ENCODE data around the gene KISS1R.
"Not testable (repeated sequence)": the region's sequence is repeated elsewhere in the genome, so short reads cannot be mapped to it uniquely, and the experiment has no call there.

The KISS1R gene

DNA sequence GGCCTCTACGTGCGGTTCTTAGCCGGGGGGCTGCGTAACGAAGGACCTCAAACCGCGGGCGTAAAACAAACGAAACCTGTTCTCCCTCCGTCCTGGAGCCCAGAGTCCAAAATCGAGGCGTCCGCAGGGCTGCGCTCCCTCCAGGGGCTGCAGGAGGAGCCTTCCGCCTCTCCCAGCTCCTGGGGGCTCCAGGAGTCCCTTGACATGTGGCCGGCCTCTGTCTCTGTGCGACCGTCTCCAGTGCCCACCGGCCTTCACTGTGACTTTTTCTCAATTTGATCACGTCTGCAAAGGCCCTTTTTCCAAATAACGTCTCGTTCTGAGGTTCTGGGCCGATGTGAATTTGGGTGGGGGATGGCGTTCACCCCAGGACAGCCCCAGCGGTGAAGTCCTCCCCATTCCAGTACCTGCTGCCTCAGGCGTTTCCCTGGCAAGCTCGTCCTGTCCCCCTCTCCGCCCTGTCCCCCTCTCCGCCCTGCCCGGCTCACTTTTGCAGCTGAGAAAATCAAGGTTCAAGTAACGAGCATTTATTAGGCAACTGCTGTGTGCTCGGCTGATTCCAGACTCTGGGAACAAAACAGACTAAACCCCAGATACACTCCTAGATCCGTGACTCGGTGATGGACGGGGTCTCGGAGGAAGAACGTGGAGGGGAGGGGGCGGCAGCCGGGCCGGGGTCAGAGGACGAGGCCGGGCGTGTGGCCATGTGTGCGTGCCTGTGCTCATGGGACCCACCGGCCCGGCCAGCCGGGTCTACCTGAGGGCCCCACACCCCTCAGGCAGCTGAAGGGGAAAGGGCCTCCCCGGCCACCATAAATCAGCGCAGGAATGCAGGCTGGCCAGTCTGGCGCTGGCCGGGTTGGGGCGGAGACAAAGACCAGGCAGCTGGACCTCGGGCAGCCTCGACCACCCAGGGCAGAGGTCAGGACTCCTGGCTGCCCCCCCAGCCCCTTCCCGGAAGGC lies 39.0 kb downstream of the KISS1R start:
- DNase-seq: no peak

DNA sequence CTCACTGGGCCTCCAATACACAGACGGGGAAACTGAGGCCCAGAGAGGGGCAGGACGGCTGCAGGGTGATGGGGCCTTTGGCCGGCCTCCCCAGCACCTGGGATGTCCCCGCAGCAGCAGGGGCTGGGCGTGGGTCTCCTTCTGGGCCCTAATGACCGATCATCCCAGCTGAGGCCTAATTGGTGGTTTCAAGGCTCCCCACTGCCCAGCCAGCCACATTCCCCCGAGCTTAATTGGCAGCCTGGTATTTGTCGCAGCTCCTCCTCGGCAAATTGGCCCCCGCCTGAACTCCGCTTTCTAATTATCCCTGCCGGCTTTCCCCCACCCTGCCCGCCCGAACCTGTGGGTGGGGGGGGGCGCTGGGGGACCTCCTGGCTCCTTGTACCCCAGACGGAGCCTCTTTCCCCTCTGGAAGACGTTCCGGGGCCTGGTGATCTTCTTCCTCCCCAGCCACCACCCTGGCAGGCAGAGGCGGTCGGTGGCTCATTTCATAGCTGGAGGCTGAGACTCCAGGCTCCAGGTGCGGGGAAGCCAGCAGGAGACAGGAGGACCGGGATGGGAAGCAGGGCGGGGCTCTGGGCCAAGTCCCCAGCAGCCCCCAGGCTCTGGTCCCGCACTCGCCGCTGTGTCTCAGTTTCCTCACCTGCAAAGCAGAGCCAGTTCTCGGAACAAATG lies 39.8 kb downstream of the KISS1R start:
- no peak for DNase-seq

DNA sequence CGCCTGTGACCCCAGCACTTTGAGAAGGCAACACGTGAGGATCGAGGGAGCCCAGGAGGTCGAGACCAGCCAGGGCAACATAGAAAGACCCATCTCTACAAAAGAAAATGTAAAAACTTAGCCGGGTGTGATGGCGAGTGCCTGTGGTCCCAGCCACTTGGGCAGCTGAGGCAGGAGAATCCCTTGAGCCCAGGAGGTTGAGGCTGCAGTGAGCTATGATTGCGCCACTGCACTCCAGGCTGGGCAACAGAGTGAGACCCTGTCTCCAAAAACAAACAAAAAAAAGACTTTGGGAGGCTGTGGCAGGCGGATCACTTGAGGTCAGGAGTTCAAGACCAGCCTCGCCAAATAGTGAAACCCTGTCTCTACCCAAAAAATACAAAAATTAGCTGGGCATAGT lies 40.4 kb downstream of the KISS1R start:
- not testable (repeated sequence) for DNase-seq

DNA sequence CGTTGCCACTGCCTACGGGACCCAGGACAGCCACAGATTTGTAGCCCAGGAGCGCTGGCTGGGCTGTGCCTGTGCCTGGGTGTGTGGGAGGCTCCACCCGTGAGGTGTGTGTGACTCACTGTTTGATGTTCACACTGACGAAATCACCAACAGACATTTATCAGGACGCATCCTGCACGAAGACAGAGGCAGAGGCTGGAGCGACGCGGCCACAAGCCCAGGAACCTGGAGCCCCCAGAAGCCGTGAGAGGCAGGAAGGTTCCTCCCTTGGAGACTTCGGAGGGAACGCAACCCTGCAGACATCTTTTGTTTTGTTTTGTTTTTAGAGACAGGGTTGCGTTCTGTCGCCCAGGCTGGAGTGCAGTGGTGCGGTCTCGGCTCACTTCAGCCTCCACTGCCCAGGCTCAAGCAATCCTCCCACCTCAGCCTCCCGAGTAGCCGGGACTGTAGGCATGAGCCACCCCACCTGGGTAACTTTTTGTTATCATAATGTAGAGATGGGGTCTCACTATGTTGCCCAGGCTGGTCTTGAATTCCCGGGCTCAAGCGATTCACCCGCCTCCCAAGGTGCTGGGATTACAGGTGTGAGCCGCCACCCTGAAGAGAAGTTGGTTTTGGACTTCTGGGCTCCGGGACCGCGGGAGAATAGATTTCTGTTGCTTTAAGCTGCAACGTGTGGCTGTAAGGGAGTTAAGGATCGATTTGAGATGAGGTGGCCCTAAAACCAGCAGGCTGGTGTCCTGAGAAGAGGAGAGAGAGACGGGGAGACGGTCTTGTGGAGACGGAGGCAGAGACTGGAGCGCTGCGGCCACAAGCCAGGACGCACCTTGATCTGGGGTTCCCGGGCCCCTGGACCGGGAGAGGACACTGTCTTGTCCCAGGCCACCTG lies 42.1 kb downstream of the KISS1R start:
- peak; percentile 56 for DNase-seq

DNA sequence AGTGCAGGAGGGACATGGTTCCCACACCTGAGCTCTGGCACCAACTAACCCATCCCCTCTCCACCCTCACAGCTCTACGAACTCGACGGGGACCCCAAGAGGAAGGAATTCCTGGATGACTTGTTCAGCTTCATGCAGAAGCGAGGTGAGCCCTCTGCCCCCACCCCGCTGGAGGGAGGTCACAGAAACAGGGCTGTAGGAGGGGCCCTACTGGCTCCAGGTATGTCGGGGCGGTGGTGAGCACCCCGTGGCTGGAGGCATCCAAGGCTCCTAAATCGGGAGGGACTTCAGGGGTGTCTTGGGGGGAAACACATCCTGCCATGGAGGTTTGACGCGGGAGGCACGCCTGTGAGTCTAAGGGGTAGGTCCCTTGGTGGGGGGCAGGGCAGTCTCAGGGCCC lies 42.9 kb downstream of the KISS1R start:
- DNase-seq: no peak

DNA sequence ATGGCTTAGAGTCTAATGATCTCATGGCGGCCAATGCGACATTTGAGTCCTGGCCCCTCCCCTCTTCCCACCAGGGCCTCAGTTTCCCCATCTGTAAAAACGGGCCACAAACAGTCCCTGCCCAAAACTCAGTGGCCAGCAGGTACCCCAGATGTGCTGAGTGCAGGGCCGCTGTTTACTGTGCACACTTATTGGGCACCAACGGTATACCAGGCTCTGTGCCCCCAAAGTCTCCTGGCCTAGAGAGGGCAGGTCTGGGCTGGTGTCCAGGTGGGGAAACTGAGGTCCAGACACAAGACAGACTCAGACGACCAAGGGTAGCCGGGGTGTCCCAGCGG lies 43.4 kb downstream of the KISS1R start:
- DNase-seq: no peak

DNA sequence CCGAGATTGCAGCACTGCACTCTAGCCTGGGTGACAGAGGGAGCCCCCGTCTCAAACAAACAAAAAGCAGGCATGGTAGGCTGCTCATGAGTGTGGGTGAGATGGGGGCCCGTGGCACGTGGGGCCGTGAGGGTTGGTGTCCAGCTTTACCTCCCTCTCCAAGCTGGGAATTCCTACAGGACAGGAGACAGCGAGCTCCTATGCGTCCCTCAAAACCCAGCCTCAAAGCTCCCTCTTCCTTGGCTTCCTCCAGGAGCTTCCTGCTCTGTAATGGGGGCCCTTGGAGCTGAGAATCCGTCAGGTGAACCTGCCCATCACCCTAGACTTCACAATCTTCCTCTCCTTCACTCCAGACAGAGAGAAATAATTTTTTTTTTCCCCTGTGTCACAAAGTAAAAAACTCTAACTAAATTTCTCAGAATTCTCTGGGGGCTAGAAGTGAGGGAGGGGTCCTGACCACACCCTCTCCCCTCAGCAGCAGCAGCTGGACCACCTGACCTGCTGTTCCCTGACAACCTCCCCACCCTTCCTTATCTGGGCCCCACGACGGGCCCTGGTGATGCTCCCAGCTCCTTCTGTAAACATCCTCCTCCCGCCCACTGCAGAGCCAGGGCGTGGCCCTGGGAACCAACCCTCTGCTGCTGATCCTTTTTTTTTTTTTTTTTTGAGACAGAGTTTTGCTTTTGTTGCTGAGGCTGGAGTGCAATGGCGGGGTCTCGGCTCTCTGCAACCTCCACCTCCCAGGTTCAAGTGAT lies 44.9 kb downstream of the KISS1R start:
- DNase-seq: no peak

DNA sequence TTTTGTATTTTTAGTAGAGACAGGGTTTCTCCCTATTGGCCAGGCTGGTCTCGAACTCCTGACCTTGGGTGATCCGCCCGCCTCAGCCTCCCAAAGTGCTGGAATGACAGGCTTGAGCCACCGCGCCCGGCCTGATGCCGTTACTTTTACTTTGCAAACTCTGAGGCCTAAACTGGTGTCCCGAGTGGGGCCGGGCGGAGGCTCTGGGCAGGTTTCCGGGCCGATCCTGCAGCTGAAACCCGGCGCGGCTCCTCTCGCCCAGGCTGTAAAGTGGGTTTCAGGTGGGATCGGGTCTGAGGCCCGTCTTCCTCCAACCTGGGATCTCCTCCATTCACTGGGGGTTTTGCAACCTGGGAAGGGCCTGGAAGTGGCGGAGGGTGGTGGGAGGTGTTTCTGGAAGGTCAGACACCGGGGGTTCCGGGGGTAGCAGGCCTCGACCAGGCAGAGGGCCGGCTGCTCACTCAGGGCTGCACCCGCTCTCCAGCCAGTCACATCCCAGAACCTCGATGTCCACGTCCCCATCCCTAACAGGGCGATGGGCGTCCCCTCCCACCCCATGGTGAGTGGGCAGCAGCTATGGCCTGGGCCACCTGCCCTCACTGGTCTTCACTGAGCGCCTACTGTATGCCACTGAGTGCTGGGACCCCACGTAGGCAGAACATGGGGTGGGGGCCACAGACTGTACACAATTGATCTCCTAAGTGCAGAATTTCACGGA lies 45.7 kb downstream of the KISS1R start:
- DNase-seq: no peak

DNA sequence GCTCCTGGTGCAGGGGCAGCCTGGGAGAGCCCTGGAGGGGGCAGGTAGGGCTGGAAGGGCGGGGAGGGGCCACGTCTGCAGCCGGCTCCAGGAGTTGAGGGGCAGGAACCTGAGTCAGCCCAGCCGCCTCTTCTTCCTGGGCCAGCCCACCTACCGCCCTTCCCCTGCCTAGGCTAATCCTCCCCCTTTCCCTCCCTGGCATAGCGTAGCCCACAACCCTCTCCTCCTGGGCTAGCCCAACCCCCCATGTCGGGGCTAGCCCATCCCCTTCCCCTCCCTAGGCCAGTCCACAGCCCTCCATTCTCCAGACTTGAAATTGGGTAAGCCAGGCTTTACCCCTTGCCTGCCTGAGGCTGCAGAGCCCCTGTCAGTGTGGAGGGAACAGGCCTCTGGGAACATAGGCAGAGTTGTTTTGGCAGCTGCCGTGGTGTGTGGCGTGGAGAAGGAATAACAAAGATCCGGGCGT lies 46.4 kb downstream of the KISS1R start:
- no peak for DNase-seq

DNA sequence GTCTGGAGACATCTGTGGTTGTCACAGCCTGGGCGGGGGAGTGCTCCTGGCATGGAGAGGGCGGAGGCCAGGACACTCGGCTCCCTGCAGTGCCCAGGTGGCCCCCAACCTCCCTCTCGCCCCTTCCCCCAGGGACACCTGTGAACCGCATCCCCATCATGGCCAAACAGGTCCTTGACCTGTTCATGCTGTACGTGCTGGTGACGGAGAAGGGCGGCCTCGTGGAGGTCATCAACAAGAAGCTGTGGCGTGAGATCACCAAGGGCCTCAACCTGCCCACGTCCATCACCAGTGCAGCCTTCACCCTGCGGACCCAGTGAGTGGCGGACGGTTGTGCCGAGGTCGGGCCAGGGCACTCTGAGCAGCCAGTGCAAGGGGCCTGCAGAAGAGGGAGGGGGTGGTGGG lies 47.0 kb downstream of the KISS1R start:
- DNase-seq: no peak

DNA sequence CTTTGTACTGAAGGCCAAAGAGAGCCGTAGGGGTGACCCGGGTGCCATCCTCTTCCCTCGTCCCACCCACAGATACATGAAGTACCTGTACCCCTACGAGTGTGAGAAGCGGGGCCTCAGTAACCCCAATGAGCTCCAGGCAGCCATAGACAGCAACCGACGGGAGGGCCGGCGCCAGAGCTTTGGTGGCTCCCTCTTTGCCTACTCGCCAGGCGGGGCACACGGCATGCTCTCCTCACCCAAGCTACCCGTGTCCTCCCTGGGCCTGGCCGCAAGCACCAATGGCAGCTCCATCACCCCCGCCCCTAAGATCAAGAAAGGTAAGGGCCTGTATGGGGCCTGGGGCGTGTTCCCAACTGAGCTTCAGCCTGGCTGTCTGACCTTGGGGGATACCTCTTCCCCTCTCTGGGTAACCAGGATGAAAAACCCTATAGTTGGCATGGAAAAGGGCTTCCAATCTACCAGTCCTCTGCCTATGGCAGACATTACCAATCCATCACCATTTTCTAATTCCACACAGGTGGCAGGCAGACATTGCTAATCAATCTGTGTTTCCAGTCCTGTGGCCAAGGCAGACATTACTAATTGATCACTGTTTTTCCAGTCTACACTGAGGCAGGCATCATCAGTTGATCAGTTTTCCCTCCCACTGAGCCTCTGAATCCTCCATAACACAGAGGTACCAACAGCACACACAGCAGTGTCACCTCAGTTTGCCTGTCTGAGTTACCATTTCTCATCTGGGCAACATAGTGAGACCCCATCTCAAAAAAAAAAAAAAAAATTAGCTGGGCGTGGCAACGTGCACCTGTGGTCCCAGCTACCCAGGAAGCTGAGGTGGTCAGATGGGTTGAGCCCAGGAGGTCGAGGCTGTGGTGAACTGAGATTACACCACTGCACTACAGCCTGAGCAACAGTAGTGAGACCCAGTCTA lies 47.9 kb downstream of the KISS1R start:
- no peak for DNase-seq

DNA sequence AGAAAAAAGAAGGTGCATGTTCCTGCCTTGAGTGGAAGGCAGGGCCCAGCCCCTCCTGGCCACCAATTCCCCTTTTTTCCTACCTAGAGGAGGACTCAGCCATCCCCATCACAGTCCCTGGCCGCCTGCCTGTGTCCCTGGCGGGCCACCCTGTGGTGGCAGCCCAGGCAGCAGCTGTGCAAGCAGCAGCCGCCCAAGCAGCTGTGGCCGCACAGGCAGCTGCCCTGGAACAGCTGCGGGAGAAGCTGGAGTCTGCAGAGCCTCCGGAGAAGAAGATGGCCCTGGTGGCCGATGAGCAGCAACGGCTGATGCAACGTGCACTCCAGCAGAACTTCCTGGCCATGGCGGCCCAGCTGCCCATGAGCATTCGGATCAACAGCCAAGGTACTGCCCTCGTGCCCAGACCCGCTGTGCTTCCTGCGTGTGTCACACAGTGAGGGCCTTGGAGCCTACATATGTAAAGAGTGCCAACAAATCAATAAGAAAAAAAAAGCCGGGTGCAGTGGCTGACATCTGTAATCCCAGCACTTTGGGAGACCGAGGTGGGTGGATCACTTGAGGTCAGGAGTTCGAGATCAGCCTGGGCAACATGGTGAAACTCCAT lies 49.5 kb downstream of the KISS1R start:
- no peak for DNase-seq

Measured in stimulated activated CD8-positive, alpha-beta memory T cell treated with anti-CD3 and anti-CD28 coated beads, Interleukin-4, amount 100 ng/mL, for 48 hours (primary cell).